Hepatocyte (in vitro differentiated cells): Measurements from ENCODE around the gene MFN2. TPM values are rescaled to one million over a fixed set of nuclear protein-coding genes. Genes with fewer than 3 reads are reported as not detected.

Experiments used
- DNase-seq: peaks from one replicate; pipeline ENCODE4 v3.0.0-alpha.2; 2016; ENCODE audit warnings: low spot score
- H2AFZ ChIP-seq: fragments of 200-600 bp; sonication (generic); 2 replicates; pipeline ENCODE4 v1.6.0; 2016; ENCODE audit warnings: antibody characterized with exemption, mild to moderate bottlenecking
- H3K27ac ChIP-seq: fragments of 200-600 bp; sonication (generic); 2 replicates; pipeline ENCODE4 v1.5.1; 2016; ENCODE audit warnings: mild to moderate bottlenecking
- H3K27me3 ChIP-seq: fragments of 200-600 bp; sonication (generic); 2 replicates; pipeline ENCODE4 v1.6.1; 2016
- H3K36me3 ChIP-seq: fragments of 200-600 bp; sonication (generic); replicated peaks from 2 replicates; pipeline ENCODE4 v1.5.1; 2016; ENCODE audit warnings: low read depth; ENCODE audit not compliant: insufficient read depth
- H3K4me1 ChIP-seq: fragments of 200-600 bp; sonication (generic); 2 replicates; pipeline ENCODE4 v1.5.1; 2016; ENCODE audit warnings: mild to moderate bottlenecking, moderate library complexity; ENCODE audit not compliant: insufficient read depth
- H3K4me2 ChIP-seq: fragments of 200-600 bp; sonication (generic); 2 replicates; pipeline ENCODE4 v1.6.0; 2016
- H3K4me3 ChIP-seq: fragments of 200-600 bp; sonication (generic); 2 replicates; pipeline ENCODE4 v1.5.1; 2016; ENCODE audit warnings: mild to moderate bottlenecking
- H3K79me2 ChIP-seq: fragments of 200-600 bp; sonication (generic); 2 replicates; pipeline ENCODE4 v1.6.0; 2017; ENCODE audit warnings: mild to moderate bottlenecking
- H3K9me2 ChIP-seq: fragments of 200-600 bp; sonication (generic); replicated peaks from 2 replicates; pipeline ENCODE4 v1.6.0; 2017; ENCODE audit warnings: mild to moderate bottlenecking; ENCODE audit not compliant: insufficient read depth
- H3K9me3 ChIP-seq: fragments of 200-600 bp; sonication (generic); 2 replicates; pipeline ENCODE4 v1.5.1; 2016; ENCODE audit warnings: low read depth, mild to moderate bottlenecking
- H4K20me1 ChIP-seq: fragments of 200-600 bp; sonication (generic); 2 replicates; pipeline ENCODE4 v1.6.0; 2016; ENCODE audit warnings: mild to moderate bottlenecking; ENCODE audit not compliant: insufficient read depth, poor library complexity, severe bottlenecking
- EZH2 ChIP-seq: fragments of 200-600 bp; sonication (generic); IDR thresholded peaks from 2 replicates; pipeline ENCODE4 v1.6.1; 2016; ENCODE audit warnings: antibody characterized with exemption, mild to moderate bottlenecking, borderline replicate concordance
- EZH2phosphoT487 ChIP-seq: fragments of 200-600 bp; sonication (generic); IDR thresholded peaks from one replicate; pipeline ENCODE4 v1.6.1; 2018; ENCODE audit warnings: antibody characterized with exemption, mild to moderate bottlenecking, low read depth, moderate library complexity; ENCODE audit not compliant: unreplicated experiment, severe bottlenecking
- WGBS: methylation state at CpG from one replicate; pipeline ENCODE4 v1.1.6; 2016; ENCODE audit warnings: low lambda C conversion rate; ENCODE audit errors: missing lambda C conversion rate; 5-methylcytosine and 5-hydroxymethylcytosine counted together
- microRNA-seq: library from miRNA; unstranded; fragments of <30 nt; microRNA quantifications from one replicate; pipeline ENCODE4, GENCODE V29; 2017
- polyA plus RNA-seq: library from polyadenylated mRNA; unstranded; fragments of >200 nt; fragmentation: Nextera tagmentation; extraction: Ambion mirVana; gene quantifications from 2 replicates; pipeline ENCODE4 v1.2.1, GENCODE V29; 2016
- small RNA-seq: library from RNA; depleted of rRNA; stranded (forward); fragments of <200 nt; gene quantifications from one replicate; pipeline ENCODE3, GENCODE V24; 2014
- total RNA-seq: library from RNA; depleted of rRNA; stranded (reverse); fragments of >200 nt; gene quantifications from 2 replicates; pipeline ENCODE4 v1.2.3, GENCODE V29; 2014
- TF ChIP-seq, protein P1 (sequence below): fragments of 200-600 bp; sonication (generic); IDR thresholded peaks from 2 replicates; pipeline ENCODE4 v1.5.1; 2016; ENCODE audit warnings: antibody characterized with exemption, mild to moderate bottlenecking; ENCODE audit not compliant: poor library complexity

Gene MFN2
- total and polyA plus RNA-seq, 2 experiments from 2014 or later, result 43.1 to 54.3 TPM

DNA sequence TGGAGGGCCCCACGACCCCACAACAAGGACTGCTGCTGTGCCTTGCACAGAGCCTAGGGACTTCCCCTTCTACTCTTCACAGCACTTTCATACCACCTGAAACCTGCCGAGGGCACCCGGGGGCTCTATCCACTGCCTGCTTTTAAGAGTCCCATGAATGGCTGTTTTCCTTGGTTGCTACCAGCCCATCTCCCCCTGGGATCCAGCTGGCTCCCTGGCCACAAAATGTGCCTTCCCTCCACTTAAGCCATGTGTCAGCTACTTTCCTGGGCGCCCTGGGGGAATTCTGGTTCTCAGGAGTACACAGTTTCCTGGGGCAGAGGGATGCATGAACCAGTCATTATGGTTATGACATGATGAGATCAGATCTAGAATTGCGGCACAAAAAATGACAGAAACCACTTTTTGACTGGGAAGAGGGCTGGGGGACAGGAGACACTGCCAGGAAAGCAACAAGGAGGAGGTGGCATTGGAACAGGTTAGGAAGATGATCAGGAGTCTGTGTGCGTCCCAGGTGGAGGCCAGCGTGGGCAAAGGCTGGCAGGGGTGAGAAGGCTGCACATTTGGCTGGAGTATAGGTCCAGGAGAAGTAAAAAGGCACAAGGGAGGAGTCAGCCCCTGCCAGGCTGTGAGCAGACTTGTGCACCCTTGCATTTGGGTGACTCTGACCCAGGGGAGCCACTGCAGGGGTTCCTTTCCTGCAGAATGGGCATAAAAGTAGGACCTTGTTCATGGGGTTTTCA lies 79.6 kb downstream of the MFN2 start:
- Histone ChIP-seq H3K79me2 (no peaks in the 10 kb centered on the region), H3K9me3 (no peaks in the 10 kb centered on the region), H3K4me2 (no peak overlapping the region), H2AFZ (no peak overlapping the region), H3K27ac (no peak overlapping the region), H3K27me3 (peaks cover 44% of the 10 kb centered on the region), H3K36me3 (no peaks in the 10 kb centered on the region), H3K9me2 (no peaks in the 10 kb centered on the region), H3K4me3 (no peak overlapping the region), H3K4me1 (peaks cover 4% of the 10 kb centered on the region), H4K20me1 (no peaks in the 10 kb centered on the region)
- no peak for DNase-seq
- 83% methylated on average over 7 of the region's 7 CpGs for WGBS
- TF ChIP-seq EZH2phosphoT487, result no peak
- TF ChIP-seq, protein P1, sequence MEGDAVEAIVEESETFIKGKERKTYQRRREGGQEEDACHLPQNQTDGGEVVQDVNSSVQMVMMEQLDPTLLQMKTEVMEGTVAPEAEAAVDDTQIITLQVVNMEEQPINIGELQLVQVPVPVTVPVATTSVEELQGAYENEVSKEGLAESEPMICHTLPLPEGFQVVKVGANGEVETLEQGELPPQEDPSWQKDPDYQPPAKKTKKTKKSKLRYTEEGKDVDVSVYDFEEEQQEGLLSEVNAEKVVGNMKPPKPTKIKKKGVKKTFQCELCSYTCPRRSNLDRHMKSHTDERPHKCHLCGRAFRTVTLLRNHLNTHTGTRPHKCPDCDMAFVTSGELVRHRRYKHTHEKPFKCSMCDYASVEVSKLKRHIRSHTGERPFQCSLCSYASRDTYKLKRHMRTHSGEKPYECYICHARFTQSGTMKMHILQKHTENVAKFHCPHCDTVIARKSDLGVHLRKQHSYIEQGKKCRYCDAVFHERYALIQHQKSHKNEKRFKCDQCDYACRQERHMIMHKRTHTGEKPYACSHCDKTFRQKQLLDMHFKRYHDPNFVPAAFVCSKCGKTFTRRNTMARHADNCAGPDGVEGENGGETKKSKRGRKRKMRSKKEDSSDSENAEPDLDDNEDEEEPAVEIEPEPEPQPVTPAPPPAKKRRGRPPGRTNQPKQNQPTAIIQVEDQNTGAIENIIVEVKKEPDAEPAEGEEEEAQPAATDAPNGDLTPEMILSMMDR, result no peak
- TF ChIP-seq EZH2, result no peak

DNA sequence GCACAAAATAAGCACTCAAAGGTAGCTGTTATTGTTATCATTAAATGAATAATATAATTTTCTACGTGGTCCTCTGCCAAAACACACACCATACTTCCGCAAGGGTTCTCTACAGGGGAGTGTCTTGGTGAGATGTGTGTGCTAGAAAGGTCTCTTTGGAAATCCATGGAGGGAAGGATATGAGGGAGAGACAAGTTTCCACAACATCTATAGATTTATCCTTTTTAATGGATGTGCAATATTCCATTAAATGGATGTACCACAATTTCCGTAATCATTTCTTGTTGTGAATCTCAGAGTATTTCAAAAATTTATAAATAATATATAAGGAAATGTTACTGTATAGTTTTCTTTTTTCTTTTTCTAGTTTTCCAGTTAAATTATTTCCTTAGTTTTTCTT lies 80.3 kb downstream of the MFN2 start:
- no peaks in the 10 kb centered on the region for H3K79me2 ChIP-seq
- no peaks in the 10 kb centered on the region for H3K36me3 ChIP-seq
- 95% methylated on average over 3 of the region's 3 CpGs for WGBS
- H3K27me3 ChIP-seq, result peaks cover 48% of the 10 kb centered on the region
- DNase-seq, result no peak
- H3K9me3 ChIP-seq, result no peaks in the 10 kb centered on the region
- H4K20me1 ChIP-seq, result no peaks in the 10 kb centered on the region
- no peak overlapping the region for H3K4me3 ChIP-seq
- H3K4me2 ChIP-seq, result no peak overlapping the region
- no peak overlapping the region for H3K27ac ChIP-seq
- H3K4me1 ChIP-seq, result peaks cover 4% of the 10 kb centered on the region
- no peaks in the 10 kb centered on the region for H3K9me2 ChIP-seq
- TF ChIP-seq, protein P1, result no peak
- no peak for TF ChIP-seq EZH2
- no peak for TF ChIP-seq EZH2phosphoT487
- H2AFZ ChIP-seq, result no peak overlapping the region

Small RNA genes lying within 50 kb of the gene (microRNA-seq; reads per million reads assigned to microRNA genes)
- gene MIR6729, result 2.2 reads per million

Small RNA genes lying within 50 kb of the gene (small RNA-seq; reads per million reads assigned to genes)
- gene AL096840.1 (not detected), gene MIR6729 (not detected), gene RF00019 (not detected), gene RN7SL649P (not detected)

Other genes with a start within 250 kb of the MFN2 start
- 30.5 and 34.2 TPM in 2 replicates for gene AGTRAP, start 244.3 kb upstream of the MFN2 start, total RNA-seq
- 71.9 and 77.5 TPM in 2 replicates for gene AGTRAP, start 244.3 kb upstream of the MFN2 start, polyA plus RNA-seq
- gene C1orf167, start 218.3 kb upstream of the MFN2 start, total RNA-seq, result not detected in 2 replicates
- gene C1orf167, start 218.3 kb upstream of the MFN2 start, polyA plus RNA-seq, result 0.37 TPM in 1 of 2 replicates, not detected in the other
- 29.3 and 31.0 TPM in 2 replicates for gene MTHFR, start 174.5 kb upstream of the MFN2 start, total RNA-seq
- gene MTHFR, start 174.5 kb upstream of the MFN2 start, polyA plus RNA-seq, result 17.6 and 25.7 TPM in 2 replicates
- 14.1 and 15.3 TPM in 2 replicates for gene CLCN6, start 174.3 kb upstream of the MFN2 start, total RNA-seq
- gene CLCN6, start 174.3 kb upstream of the MFN2 start, polyA plus RNA-seq, result 23.6 and 34.2 TPM in 2 replicates
- not detected in 2 replicates for gene NPPA, start 132.7 kb upstream of the MFN2 start, total RNA-seq
- 0.22 and 1.1 TPM in 2 replicates for gene NPPA, start 132.7 kb upstream of the MFN2 start, polyA plus RNA-seq
- 1.6 and 3.9 TPM in 2 replicates for gene NPPB, start 121.5 kb upstream of the MFN2 start, total RNA-seq
- 4.3 and 6.7 TPM in 2 replicates for gene NPPB, start 121.5 kb upstream of the MFN2 start, polyA plus RNA-seq
- 63.6 and 73.1 TPM in 2 replicates for gene KIAA2013, start 54.0 kb upstream of the MFN2 start, total RNA-seq
- gene KIAA2013, start 54.0 kb upstream of the MFN2 start, polyA plus RNA-seq, result 85.1 and 85.5 TPM in 2 replicates
- 153 and 184 TPM in 2 replicates for gene PLOD1, start 45.7 kb upstream of the MFN2 start, total RNA-seq
- gene PLOD1, start 45.7 kb upstream of the MFN2 start, polyA plus RNA-seq, result 195 and 200 TPM in 2 replicates
- gene MIIP, start 39.1 kb downstream of the MFN2 start, total RNA-seq, result 20.6 TPM in 2 replicates
- 39.6 and 45.2 TPM in 2 replicates for gene MIIP, start 39.1 kb downstream of the MFN2 start, polyA plus RNA-seq
- not detected in 2 replicates for gene TNFRSF8, start 82.9 kb downstream of the MFN2 start, total RNA-seq
- not detected in 2 replicates for gene TNFRSF8, start 82.9 kb downstream of the MFN2 start, polyA plus RNA-seq
- 4.1 and 13.4 TPM in 2 replicates for gene TNFRSF1B, start 186.5 kb downstream of the MFN2 start, total RNA-seq
- gene TNFRSF1B, start 186.5 kb downstream of the MFN2 start, polyA plus RNA-seq, result 3.0 and 4.3 TPM in 2 replicates
- gene VPS13D, start 249.6 kb downstream of the MFN2 start, total RNA-seq, result 32.2 and 32.8 TPM in 2 replicates
- 7.3 and 10.7 TPM in 2 replicates for gene VPS13D, start 249.6 kb downstream of the MFN2 start, polyA plus RNA-seq